Progenitor cell of endocrine pancreas (in vitro differentiated cells): Measurements from ENCODE around the gene VPS8. TPM values are rescaled to one million over a fixed set of nuclear protein-coding genes. Genes with fewer than 3 reads are reported as not detected.

Source experiments
- DNase-seq: peaks from one replicate; pipeline ENCODE4 v3.0.0; 2021; ENCODE audit warnings: low spot score; ENCODE audit not compliant: unreplicated experiment
- H3K27ac Mint-ChIP-seq: 2 replicates; pipeline ENCODE4 v1.8.0; 2021; ENCODE audit warnings: mild to moderate bottlenecking, moderate library complexity, mixed read lengths
- H3K27me3 Mint-ChIP-seq: 2 replicates; pipeline ENCODE4 v1.8.0; 2021; ENCODE audit warnings: mixed read lengths
- H3K36me3 Mint-ChIP-seq: 2 replicates; pipeline ENCODE4 v1.8.0; 2022; ENCODE audit warnings: mixed read lengths; ENCODE audit not compliant: insufficient read depth
- H3K4me1 Mint-ChIP-seq: 2 replicates; pipeline ENCODE4 v1.8.0; 2021; ENCODE audit warnings: low read depth, mixed read lengths
- H3K4me3 Mint-ChIP-seq: 2 replicates; pipeline ENCODE4 v1.8.0; 2021; ENCODE audit warnings: low read depth, mild to moderate bottlenecking, moderate library complexity, mixed read lengths
- H3K9me3 Mint-ChIP-seq: 2 replicates; pipeline ENCODE4 v1.8.0; 2021; ENCODE audit warnings: low read depth, mixed read lengths
- CTCF ChIP-seq: fragments of 200-600 bp; sonication (generic); IDR thresholded peaks from one replicate; pipeline ENCODE4 v1.5.0; 2021; ENCODE audit warnings: antibody characterized with exemption, mild to moderate bottlenecking; ENCODE audit not compliant: unreplicated experiment
- total RNA-seq: library from RNA; stranded (reverse); gene quantifications from 2 replicates; pipeline ENCODE4 v1.2.1, GENCODE V29; 2021

VPS8 gene
- total RNA-seq, 1 donor from 2014 or later, result 89.4 TPM

GRCh38 chr3:185063431-185063830, 251.5 kb downstream of the VPS8 start:
- no peak overlapping the region for H3K4me3 Mint-ChIP-seq
- H3K9me3 Mint-ChIP-seq, result peaks cover 14% of the 10 kb centered on the region
- no peak overlapping the region for H3K27ac Mint-ChIP-seq
- H3K36me3 Mint-ChIP-seq, result peaks cover 7% of the 10 kb centered on the region
- H3K4me1 Mint-ChIP-seq, result no peaks in the 10 kb centered on the region
- no peak for DNase-seq
- no peaks in the 10 kb centered on the region for H3K27me3 Mint-ChIP-seq
- no peak for TF ChIP-seq CTCF

GRCh38 chr3:185065059-185065458, 253.1 kb downstream of the VPS8 start:
- H3K9me3 Mint-ChIP-seq, result peaks cover 6% of the 10 kb centered on the region
- no peak for TF ChIP-seq CTCF
- no peaks in the 10 kb centered on the region for H3K27me3 Mint-ChIP-seq
- peaks cover 2% of the 10 kb centered on the region for H3K36me3 Mint-ChIP-seq
- H3K27ac Mint-ChIP-seq, result no peak overlapping the region
- no peak overlapping the region for H3K4me3 Mint-ChIP-seq
- no peaks in the 10 kb centered on the region for H3K4me1 Mint-ChIP-seq
- no peak for DNase-seq

- Mint-ChIP-seq H3K4me1 (peaks cover 1% of the 10 kb centered on the region), H3K27ac (no peak overlapping the region), H3K9me3 (peaks cover 2% of the 10 kb centered on the region), H3K27me3 (no peaks in the 10 kb centered on the region), H3K4me3 (no peak overlapping the region), H3K36me3 (no peaks in the 10 kb centered on the region)
- TF ChIP-seq CTCF, result no peak
- DNase-seq, result no peak
Observed at GRCh38 chr3:185066251-185066650, 254.3 kb downstream of the VPS8 start.

GRCh38 chr3:185067173-185067572, 255.2 kb downstream of the VPS8 start:
- H3K9me3 Mint-ChIP-seq, result no peaks in the 10 kb centered on the region
- H3K27me3 Mint-ChIP-seq, result no peaks in the 10 kb centered on the region
- no peaks in the 10 kb centered on the region for H3K36me3 Mint-ChIP-seq
- no peak overlapping the region for H3K27ac Mint-ChIP-seq
- DNase-seq, result no peak
- no peak overlapping the region for H3K4me3 Mint-ChIP-seq
- peaks cover 1% of the 10 kb centered on the region for H3K4me1 Mint-ChIP-seq
- no peak for TF ChIP-seq CTCF

- Mint-ChIP-seq H3K4me1 (peaks cover 3% of the 10 kb centered on the region), H3K9me3 (no peaks in the 10 kb centered on the region), H3K27me3 (no peaks in the 10 kb centered on the region), H3K27ac (no peak overlapping the region), H3K36me3 (no peaks in the 10 kb centered on the region), H3K4me3 (no peak overlapping the region)
- DNase-seq, result peak; percentile 39
- peak; percentile 52 for TF ChIP-seq CTCF
Observed at GRCh38 chr3:185069037-185070030, 257.4 kb downstream of the VPS8 start.
